ENCODE measurements around the gene ZNF48.

The ZNF48 gene

DNA sequence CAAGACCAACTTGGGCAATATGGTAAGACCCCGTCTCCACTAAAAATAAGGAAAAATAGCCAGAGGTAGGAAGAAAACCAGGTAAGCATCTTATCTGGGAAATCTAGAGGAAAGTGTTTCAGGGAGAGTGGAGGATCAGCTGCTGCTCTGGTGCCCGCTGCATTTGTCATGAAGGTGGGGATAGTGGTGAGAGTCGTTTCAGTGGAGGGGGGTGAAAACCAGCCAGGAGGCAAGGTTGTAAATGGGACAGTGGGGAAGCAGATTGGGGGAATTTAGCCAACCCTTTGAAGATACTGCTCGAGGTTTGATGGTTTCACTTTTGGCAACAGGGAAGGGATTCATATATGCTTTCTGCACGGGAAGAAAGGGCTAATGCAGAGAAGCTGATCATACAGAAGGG, 25.8 kb downstream of the ZNF48 start:
- peaks cover 24% of the 10 kb centered on the region for H3K36me3 ChIP-seq (ENCODE audit: control insufficient read depth, insufficient read depth, low read length)
- 92 to 95% methylated on average over 5 of the region's 5 CpGs for WGBS, 2 experiments
- H3K27ac ChIP-seq (ENCODE audit: insufficient read depth, low read depth, low read length, poor library complexity, severe bottlenecking): no peak overlapping the region
- H3K9me3 ChIP-seq (ENCODE audit: control insufficient read depth, low read length): no peaks in the 10 kb centered on the region
- H3K4me3 ChIP-seq (ENCODE audit: insufficient read depth, low read depth, low read length): no peak overlapping the region
- H3K4me1 ChIP-seq (ENCODE audit: control insufficient read depth, insufficient read depth, low read length): peaks cover 5% of the 10 kb centered on the region
- H3K27me3 ChIP-seq (ENCODE audit: control insufficient read depth, insufficient read depth, low read length, poor library complexity, severe bottlenecking): no peaks in the 10 kb centered on the region

DNA sequence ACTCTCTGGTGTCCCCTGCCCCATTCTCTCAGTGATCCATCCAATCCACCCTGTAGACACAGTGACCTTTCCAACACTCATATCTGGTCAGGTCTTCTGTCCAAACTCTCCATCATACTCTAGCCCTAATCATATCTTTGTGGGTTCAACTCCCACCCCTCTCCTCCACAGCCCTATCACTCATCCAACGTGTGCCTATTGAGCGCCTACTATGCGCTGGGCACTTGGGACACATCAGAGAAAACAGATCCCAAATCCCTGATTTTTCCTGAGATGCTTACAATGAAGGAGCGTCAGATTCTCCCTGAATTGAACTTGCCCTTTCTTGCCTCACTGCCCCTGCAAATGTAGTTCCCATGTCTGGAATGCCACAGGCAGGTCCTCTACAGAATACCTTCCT, 32.8 kb downstream of the ZNF48 start:
- Histone ChIP-seq H3K9me3 (ENCODE audit: control insufficient read depth, low read length) (no peaks in the 10 kb centered on the region), H3K4me1 (ENCODE audit: control insufficient read depth, insufficient read depth, low read length) (no peaks in the 10 kb centered on the region), H3K36me3 (ENCODE audit: control insufficient read depth, insufficient read depth, low read length) (peaks cover 17% of the 10 kb centered on the region), H3K4me3 (ENCODE audit: insufficient read depth, low read depth, low read length) (no peak overlapping the region), H3K27ac (ENCODE audit: insufficient read depth, low read depth, low read length, poor library complexity, severe bottlenecking) (no peak overlapping the region), H3K27me3 (ENCODE audit: control insufficient read depth, insufficient read depth, low read length, poor library complexity, severe bottlenecking) (no peaks in the 10 kb centered on the region)
- 95 to 98% methylated on average over 4 of the region's 4 CpGs for WGBS, 2 experiments

DNA sequence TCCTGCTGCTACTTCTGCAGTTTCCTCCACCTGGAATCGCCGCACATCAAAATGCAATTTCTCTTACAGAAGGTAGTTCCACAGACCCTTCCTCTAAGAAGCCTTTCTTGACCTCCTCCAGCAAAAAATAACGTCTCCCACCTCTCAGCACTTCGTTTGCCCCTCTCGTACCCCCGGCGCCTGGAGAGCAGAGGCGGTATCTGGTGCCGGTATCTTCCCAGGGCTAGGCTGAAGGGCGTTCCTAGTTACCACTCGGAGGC, 34.1 kb downstream of the ZNF48 start:
- H3K27ac ChIP-seq (ENCODE audit: insufficient read depth, low read depth, low read length, poor library complexity, severe bottlenecking): no peak overlapping the region
- H3K4me3 ChIP-seq (ENCODE audit: insufficient read depth, low read depth, low read length): peak overlapping the region; percentile 85
- no peaks in the 10 kb centered on the region for H3K4me1 ChIP-seq (ENCODE audit: control insufficient read depth, insufficient read depth, low read length)
- no peaks in the 10 kb centered on the region for H3K9me3 ChIP-seq (ENCODE audit: control insufficient read depth, low read length)
- peaks cover 5% of the 10 kb centered on the region for H3K36me3 ChIP-seq (ENCODE audit: control insufficient read depth, insufficient read depth, low read length)
- peaks cover 5% of the 10 kb centered on the region for H3K27me3 ChIP-seq (ENCODE audit: control insufficient read depth, insufficient read depth, low read length, poor library complexity, severe bottlenecking)
- WGBS, 2 experiments: 3 to 4% methylated on average over 11 of the region's 11 CpGs

DNA sequence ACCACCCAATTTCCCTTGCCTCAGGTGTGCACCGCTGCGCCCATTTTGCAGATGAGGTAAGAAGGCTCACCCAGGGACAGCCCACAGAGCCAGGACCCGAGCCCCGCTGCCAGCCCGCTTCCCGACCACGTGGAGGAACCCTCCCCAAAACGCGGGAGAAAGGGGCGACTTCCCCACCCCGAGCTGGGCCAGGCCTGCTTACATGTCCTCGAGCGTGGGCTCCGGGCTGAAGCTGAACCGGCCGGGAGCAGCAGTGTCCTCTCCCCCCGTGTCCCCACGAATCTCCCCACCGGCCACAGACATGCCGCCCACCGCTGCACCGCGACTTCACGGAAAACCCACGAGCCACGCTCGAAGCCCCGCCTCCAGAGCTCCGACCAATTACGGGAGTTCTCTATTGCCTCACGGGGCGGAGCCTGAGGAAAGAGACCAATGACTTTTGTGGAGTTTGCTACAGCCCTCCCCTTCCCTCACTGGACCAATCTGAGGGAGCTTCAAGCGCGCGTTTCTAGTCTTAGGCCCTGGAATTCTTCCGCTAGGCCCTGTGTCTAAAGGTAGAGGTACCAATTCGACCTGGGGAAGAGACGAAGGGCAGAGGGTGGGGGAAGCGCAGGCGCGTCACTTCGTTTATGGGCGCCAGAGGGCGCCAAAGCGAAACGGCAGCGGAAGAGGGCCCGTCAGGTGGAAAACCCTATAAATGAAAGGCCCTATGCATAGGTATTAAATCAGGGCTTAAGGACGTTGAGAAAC, 34.6 kb downstream of the ZNF48 start, which contains the start of gene DCTPP1:
Gene DCTPP1, minus strand, starts transcription at position 353 of the 750 bp plus-strand sequence. Its CDS starts 50 bp downstream, at position 303.
- Histone ChIP-seq H3K27me3 (ENCODE audit: control insufficient read depth, insufficient read depth, low read length, poor library complexity, severe bottlenecking) (peaks cover 5% of the 10 kb centered on the region), H3K4me1 (ENCODE audit: control insufficient read depth, insufficient read depth, low read length) (no peaks in the 10 kb centered on the region), H3K36me3 (ENCODE audit: control insufficient read depth, insufficient read depth, low read length) (no peaks in the 10 kb centered on the region), H3K27ac (ENCODE audit: insufficient read depth, low read depth, low read length, poor library complexity, severe bottlenecking) (no peak within 1 kb of the TSS), H3K4me3 (ENCODE audit: insufficient read depth, low read depth, low read length) (peak within 1 kb of the TSS; percentile 85), H3K9me3 (ENCODE audit: control insufficient read depth, low read length) (no peaks in the 10 kb centered on the region)
- WGBS, 2 experiments: 0 to 1% methylated on average over 49 of the region's 49 CpGs

DNA sequence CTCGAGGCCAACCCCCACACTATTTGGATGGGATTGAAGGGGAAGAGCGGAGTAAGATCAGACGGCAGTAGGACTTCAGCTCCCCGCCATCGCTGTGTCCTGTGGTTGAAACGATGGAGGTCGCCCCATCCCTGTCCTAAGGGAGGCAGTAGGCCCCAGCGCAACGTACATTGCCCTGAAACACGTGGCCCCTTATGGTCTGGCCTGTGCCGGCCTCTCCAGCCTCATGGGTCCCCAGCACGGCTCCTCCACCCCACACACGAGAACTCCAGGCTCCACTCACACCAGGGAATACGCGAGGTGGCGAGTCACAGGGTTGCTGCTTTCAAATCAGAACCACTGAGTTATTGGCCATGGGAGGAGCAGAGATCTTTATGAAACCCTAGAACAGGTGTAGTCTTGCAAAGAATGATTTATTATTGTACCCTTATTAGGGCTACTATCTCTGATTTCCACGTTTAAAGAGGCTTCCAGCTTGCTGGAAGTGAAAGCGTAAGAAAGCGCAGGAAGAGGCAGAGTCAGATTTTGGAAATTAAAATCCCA, 35.3 kb downstream of the ZNF48 start:
- H3K36me3 ChIP-seq (ENCODE audit: control insufficient read depth, insufficient read depth, low read length): no peaks in the 10 kb centered on the region
- no peak overlapping the region for H3K27ac ChIP-seq (ENCODE audit: insufficient read depth, low read depth, low read length, poor library complexity, severe bottlenecking)
- no peaks in the 10 kb centered on the region for H3K9me3 ChIP-seq (ENCODE audit: control insufficient read depth, low read length)
- H3K27me3 ChIP-seq (ENCODE audit: control insufficient read depth, insufficient read depth, low read length, poor library complexity, severe bottlenecking): peaks cover 5% of the 10 kb centered on the region
- whole genome bisulfite sequencing, 2 experiments: 55 to 60% methylated on average over 19 of the region's 19 CpGs
- no peaks in the 10 kb centered on the region for H3K4me1 ChIP-seq (ENCODE audit: control insufficient read depth, insufficient read depth, low read length)
- H3K4me3 ChIP-seq (ENCODE audit: insufficient read depth, low read depth, low read length): peak overlapping the region; percentile 5

DNA sequence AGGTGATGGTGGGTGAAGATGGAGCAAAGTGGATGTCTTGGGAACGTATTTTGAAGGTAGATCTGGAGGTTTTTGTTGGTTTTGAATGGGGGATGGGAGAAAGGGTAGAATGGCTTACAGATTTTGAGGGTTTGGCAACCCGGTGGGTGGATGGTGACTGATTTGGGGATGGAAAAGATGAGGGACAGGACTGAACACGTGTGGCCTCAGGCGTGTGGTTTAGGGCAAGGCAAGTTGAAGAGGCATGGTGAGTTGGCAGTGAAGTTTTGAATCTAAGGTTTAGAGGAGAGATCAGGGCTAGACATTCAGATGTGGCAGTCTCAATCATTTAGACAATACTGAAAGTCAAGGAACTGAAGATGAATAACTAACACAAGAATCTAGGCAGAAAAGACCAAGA, 39.6 kb downstream of the ZNF48 start:
- no peaks in the 10 kb centered on the region for H3K36me3 ChIP-seq (ENCODE audit: control insufficient read depth, insufficient read depth, low read length)
- WGBS, 2 experiments: 76% methylated on average over 4 of the region's 4 CpGs

DNA sequence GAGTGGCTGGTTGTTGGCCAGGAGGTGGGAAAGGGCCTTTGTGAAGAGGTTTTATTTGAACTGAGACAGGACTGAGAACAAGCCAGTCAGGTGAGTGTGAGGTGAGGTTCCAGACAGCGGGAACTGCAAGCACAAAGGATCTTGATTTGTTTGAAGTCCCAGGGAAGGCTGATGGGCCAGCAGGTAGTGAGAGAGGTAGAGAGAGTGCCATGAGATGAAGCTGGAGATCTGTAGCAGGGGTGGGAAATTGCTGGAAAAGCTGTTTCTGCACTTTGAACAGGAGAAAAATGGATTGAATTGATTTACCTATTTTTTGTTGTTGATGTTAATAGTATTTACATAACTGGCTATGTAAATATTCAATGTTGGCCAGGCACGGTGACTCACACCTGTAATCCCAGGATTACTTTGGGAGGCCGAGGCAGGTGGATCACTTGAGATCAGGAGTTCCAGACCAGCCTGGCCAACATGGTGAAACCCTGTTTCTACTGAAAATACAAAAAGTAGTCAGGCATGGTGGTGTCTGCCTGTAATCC, 42.4 kb downstream of the ZNF48 start:
- Histone ChIP-seq H3K27ac (ENCODE audit: insufficient read depth, low read depth, low read length, poor library complexity, severe bottlenecking) (no peak overlapping the region), H3K4me3 (ENCODE audit: insufficient read depth, low read depth, low read length) (no peak overlapping the region), H3K36me3 (ENCODE audit: control insufficient read depth, insufficient read depth, low read length) (no peaks in the 10 kb centered on the region), H3K4me1 (ENCODE audit: control insufficient read depth, insufficient read depth, low read length) (no peaks in the 10 kb centered on the region), H3K9me3 (ENCODE audit: control insufficient read depth, low read length) (no peaks in the 10 kb centered on the region), H3K27me3 (ENCODE audit: control insufficient read depth, insufficient read depth, low read length, poor library complexity, severe bottlenecking) (peaks cover 5% of the 10 kb centered on the region)
- 75 to 82% methylated on average over 3 of the region's 3 CpGs for WGBS, 2 experiments

More for the DNA sequence above, 39.6 kb downstream of the ZNF48 start:
- Histone ChIP-seq H3K4me3 (ENCODE audit: insufficient read depth, low read depth, low read length) (no peak overlapping the region), H3K4me1 (ENCODE audit: control insufficient read depth, insufficient read depth, low read length) (no peaks in the 10 kb centered on the region), H3K27ac (ENCODE audit: insufficient read depth, low read depth, low read length, poor library complexity, severe bottlenecking) (no peak overlapping the region), H3K9me3 (ENCODE audit: control insufficient read depth, low read length) (no peaks in the 10 kb centered on the region), H3K27me3 (ENCODE audit: control insufficient read depth, insufficient read depth, low read length, poor library complexity, severe bottlenecking) (peaks cover 5% of the 10 kb centered on the region)

DNA sequence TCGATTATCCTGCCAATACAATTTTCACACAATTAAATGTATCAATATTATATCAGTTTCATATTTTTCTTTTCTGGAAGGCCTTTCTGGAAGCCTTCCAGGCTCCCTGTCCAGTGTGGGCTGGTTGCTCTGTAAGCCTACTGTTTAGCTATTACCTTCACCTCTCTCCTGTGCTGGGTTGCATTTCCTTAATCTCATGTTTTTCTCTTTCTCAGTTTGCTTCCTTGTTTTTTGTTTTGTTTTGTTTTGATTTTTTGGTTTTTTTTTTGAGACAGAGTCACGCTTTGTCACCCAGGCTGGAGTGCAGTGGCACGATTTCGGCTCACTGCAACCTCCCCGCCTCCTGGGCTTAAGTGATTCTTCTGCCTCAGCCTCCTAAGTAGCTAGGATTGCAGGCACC, 43.6 kb downstream of the ZNF48 start:
- H3K9me3 ChIP-seq (ENCODE audit: control insufficient read depth, low read length): no peaks in the 10 kb centered on the region
- H3K4me1 ChIP-seq (ENCODE audit: control insufficient read depth, insufficient read depth, low read length): no peaks in the 10 kb centered on the region
- H3K27ac ChIP-seq (ENCODE audit: insufficient read depth, low read depth, low read length, poor library complexity, severe bottlenecking): no peak overlapping the region
- no peak overlapping the region for H3K4me3 ChIP-seq (ENCODE audit: insufficient read depth, low read depth, low read length)
- H3K27me3 ChIP-seq (ENCODE audit: control insufficient read depth, insufficient read depth, low read length, poor library complexity, severe bottlenecking): peaks cover under 1% of the 10 kb centered on the region
- WGBS, 2 experiments: 88 to 96% methylated on average over 5 of the region's 5 CpGs
- H3K36me3 ChIP-seq (ENCODE audit: control insufficient read depth, insufficient read depth, low read length): peaks cover 3% of the 10 kb centered on the region

DNA sequence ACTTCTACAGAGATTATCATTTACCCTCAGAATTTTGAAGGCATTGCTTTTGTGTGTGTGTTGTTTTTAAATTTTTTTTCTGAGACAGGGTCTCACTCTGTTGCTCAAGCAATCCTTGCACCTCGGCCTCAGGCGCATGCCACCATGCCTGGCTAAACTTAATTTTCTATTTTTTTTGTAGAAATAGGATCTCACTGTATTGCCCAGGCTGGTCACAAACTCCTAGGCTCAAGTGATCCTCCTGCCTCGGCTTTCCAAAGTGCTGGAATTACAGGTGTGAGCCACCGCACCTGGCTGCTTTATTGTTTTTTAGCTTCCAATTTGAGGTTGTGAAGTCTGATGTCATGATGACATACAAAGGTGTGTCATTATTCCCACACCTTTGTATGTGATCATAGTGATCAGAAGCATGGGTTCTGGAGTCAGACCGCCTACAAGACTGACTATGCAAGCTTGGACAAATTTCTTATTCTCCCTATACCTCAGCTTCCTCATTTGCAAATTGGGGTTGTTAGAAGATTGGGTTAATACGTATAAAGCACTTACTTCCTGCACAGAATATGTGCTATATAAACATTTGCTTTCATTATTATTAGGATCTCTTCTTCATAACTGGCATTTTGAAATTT, 44.6 kb downstream of the ZNF48 start:
- 85 to 91% methylated on average over 4 to 5 of the region's 6 CpGs for whole genome bisulfite sequencing, 2 experiments
- Histone ChIP-seq H3K4me3 (ENCODE audit: insufficient read depth, low read depth, low read length) (no peak overlapping the region), H3K36me3 (ENCODE audit: control insufficient read depth, insufficient read depth, low read length) (peaks cover 8% of the 10 kb centered on the region), H3K27ac (ENCODE audit: insufficient read depth, low read depth, low read length, poor library complexity, severe bottlenecking) (no peak overlapping the region), H3K27me3 (ENCODE audit: control insufficient read depth, insufficient read depth, low read length, poor library complexity, severe bottlenecking) (no peaks in the 10 kb centered on the region), H3K9me3 (ENCODE audit: control insufficient read depth, low read length) (no peaks in the 10 kb centered on the region), H3K4me1 (ENCODE audit: control insufficient read depth, insufficient read depth, low read length) (peaks cover 3% of the 10 kb centered on the region)

DNA sequence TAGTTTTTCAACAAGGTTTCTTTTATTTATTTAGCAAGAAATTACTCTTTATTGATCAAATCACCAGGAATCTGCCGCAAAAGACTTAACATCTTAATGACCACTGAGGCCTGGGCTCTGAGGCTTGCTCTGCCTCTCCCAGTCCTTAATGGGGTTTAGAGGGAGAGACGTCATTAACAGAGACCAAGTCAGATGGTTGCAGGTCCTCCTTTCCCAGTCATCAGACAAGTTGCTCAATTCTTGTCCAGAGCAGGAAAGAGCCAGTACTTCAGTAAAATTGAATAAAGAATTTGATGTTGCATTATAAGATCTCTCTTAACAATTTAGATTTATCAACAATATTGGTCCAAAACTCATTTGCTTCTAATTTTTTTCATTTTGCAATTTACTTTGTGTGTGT, 48.4 kb downstream of the ZNF48 start:
- H3K36me3 ChIP-seq (ENCODE audit: control insufficient read depth, insufficient read depth, low read length): peaks cover 8% of the 10 kb centered on the region
- H3K4me3 ChIP-seq (ENCODE audit: insufficient read depth, low read depth, low read length): no peak overlapping the region
- no peaks in the 10 kb centered on the region for H3K27me3 ChIP-seq (ENCODE audit: control insufficient read depth, insufficient read depth, low read length, poor library complexity, severe bottlenecking)
- 96 to 100% methylated on average over 2 of the region's 2 CpGs for WGBS, 2 experiments
- peaks cover 7% of the 10 kb centered on the region for H3K4me1 ChIP-seq (ENCODE audit: control insufficient read depth, insufficient read depth, low read length)
- H3K27ac ChIP-seq (ENCODE audit: insufficient read depth, low read depth, low read length, poor library complexity, severe bottlenecking): no peak overlapping the region
- H3K9me3 ChIP-seq (ENCODE audit: control insufficient read depth, low read length): no peaks in the 10 kb centered on the region
